ENCODE measurements around the gene FARS2. TPM values are rescaled to one million over a fixed set of nuclear protein-coding genes. Genes with fewer than 3 reads are reported as not detected.
A peak's percentile ranks its signal among the peaks of the same experiment; 100 is the strongest.

FARS2 gene
- total RNA-seq, 1 donor, result 29.8 TPM

GRCh38 chr6:5510331-5511133, 249.2 kb downstream of the FARS2 start:
- DNase-seq (ENCODE audit: low read depth), result no peak
- H3K4me3 ChIP-seq (ENCODE audit: low read depth, low read length), result no peak overlapping the region
- TF ChIP-seq, protein P1, sequence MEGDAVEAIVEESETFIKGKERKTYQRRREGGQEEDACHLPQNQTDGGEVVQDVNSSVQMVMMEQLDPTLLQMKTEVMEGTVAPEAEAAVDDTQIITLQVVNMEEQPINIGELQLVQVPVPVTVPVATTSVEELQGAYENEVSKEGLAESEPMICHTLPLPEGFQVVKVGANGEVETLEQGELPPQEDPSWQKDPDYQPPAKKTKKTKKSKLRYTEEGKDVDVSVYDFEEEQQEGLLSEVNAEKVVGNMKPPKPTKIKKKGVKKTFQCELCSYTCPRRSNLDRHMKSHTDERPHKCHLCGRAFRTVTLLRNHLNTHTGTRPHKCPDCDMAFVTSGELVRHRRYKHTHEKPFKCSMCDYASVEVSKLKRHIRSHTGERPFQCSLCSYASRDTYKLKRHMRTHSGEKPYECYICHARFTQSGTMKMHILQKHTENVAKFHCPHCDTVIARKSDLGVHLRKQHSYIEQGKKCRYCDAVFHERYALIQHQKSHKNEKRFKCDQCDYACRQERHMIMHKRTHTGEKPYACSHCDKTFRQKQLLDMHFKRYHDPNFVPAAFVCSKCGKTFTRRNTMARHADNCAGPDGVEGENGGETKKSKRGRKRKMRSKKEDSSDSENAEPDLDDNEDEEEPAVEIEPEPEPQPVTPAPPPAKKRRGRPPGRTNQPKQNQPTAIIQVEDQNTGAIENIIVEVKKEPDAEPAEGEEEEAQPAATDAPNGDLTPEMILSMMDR (IDR thresholded peaks at IDR 0.05; ENCODE audit: insufficient read depth, low read depth, low read length), result no peak

DNA sequence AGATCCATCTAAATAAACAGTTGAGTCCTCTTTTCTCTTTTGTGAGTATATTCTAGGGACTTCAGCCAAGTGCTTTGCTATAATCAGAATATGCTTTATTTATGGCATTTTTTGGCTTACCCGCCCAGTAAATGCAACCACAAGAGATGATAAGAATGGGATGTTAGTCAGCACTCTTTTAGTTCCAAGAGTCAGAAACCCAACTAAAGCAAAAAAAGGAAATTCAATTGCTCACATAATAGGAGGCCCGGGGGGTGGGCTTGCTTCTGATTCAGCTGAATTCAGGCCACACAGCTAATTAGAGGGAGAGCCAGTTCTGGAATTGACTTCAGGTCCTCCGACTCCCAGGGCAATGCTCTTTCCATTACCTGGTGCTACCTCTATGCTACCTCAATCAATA, 250.6 kb downstream of the FARS2 start:
- H3K4me3 ChIP-seq (ENCODE audit: low read depth, low read length), result no peak overlapping the region
- peak; percentile 83 for DNase-seq (ENCODE audit: low read depth)
- TF ChIP-seq, protein P1 (IDR thresholded peaks at IDR 0.05; ENCODE audit: insufficient read depth, low read depth, low read length), result no peak

- H3K4me3 ChIP-seq (ENCODE audit: low read depth, low read length), result no peak overlapping the region
- TF ChIP-seq, protein P1 (IDR thresholded peaks at IDR 0.05; ENCODE audit: insufficient read depth, low read depth, low read length), result no peak
- no peak for DNase-seq (ENCODE audit: low read depth)
Observed at GRCh38 chr6:5512422-5512821, 251.1 kb downstream of the FARS2 start.

- H3K4me3 ChIP-seq (ENCODE audit: low read depth, low read length), result no peak overlapping the region
- TF ChIP-seq, protein P1 (IDR thresholded peaks at IDR 0.05; ENCODE audit: insufficient read depth, low read depth, low read length), result no peak
- DNase-seq (ENCODE audit: low read depth), result no peak
Observed at GRCh38 chr6:5513408-5513807, 252.1 kb downstream of the FARS2 start.

GRCh38 chr6:5514353-5514752, 253.0 kb downstream of the FARS2 start:
- no peak overlapping the region for H3K4me3 ChIP-seq (ENCODE audit: low read depth, low read length)
- no peak for DNase-seq (ENCODE audit: low read depth)
- TF ChIP-seq, protein P1 (IDR thresholded peaks at IDR 0.05; ENCODE audit: insufficient read depth, low read depth, low read length), result no peak

- no peak overlapping the region for H3K4me3 ChIP-seq (ENCODE audit: low read depth, low read length)
- TF ChIP-seq, protein P1 (IDR thresholded peaks at IDR 0.05; ENCODE audit: insufficient read depth, low read depth, low read length), result no peak
- DNase-seq (ENCODE audit: low read depth), result no peak
Observed at GRCh38 chr6:5515200-5515599, 253.9 kb downstream of the FARS2 start.

GRCh38 chr6:5516036-5516435, 254.7 kb downstream of the FARS2 start:
- DNase-seq (ENCODE audit: low read depth), result no peak
- H3K4me3 ChIP-seq (ENCODE audit: low read depth, low read length), result no peak overlapping the region
- TF ChIP-seq, protein P1 (IDR thresholded peaks at IDR 0.05; ENCODE audit: insufficient read depth, low read depth, low read length), result no peak

Measured in fibroblast of villous mesenchyme (primary cell).